ENCODE results near the gene C3. TPM values are rescaled to one million over a fixed set of nuclear protein-coding genes. Genes with fewer than 3 reads are reported as not detected.

The C3 gene
- total RNA-seq, 2 donors from 2014 or later: 320 to 382 TPM

DNA sequence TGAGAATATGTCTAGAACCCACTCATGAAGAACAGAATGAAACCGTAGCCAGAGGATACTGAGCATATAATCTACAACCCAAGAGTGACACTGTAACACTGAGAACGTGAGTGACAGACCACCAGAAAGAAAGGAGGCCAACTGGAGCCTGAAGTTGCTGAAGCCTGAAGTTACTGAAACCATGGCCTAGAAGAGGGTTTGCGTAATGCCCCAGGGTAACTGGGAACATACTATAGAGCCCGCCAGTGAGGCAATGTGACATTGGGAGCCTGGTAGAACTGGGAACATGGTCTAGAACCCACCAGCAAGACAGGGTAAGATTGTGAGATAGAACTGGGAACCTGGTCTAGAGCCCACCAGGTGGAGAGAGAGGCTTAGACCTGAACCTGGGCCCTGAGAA is 35.0 kb downstream of the C3 start:
- no peak overlapping the region for H3K4me3 ChIP-seq
- H3K4me1 ChIP-seq: no peaks in the 10 kb centered on the region
- no peak for DNase-seq
- ATAC-seq: no peak
- H3K36me3 ChIP-seq (replicated peaks in 1 of 2; ENCODE audit: insufficient read depth in 1 of 2, low read depth in 2 of 2): peaks cover 0 to 14% of the 10 kb centered on the region in 2 donors
- TF ChIP-seq, protein P1, sequence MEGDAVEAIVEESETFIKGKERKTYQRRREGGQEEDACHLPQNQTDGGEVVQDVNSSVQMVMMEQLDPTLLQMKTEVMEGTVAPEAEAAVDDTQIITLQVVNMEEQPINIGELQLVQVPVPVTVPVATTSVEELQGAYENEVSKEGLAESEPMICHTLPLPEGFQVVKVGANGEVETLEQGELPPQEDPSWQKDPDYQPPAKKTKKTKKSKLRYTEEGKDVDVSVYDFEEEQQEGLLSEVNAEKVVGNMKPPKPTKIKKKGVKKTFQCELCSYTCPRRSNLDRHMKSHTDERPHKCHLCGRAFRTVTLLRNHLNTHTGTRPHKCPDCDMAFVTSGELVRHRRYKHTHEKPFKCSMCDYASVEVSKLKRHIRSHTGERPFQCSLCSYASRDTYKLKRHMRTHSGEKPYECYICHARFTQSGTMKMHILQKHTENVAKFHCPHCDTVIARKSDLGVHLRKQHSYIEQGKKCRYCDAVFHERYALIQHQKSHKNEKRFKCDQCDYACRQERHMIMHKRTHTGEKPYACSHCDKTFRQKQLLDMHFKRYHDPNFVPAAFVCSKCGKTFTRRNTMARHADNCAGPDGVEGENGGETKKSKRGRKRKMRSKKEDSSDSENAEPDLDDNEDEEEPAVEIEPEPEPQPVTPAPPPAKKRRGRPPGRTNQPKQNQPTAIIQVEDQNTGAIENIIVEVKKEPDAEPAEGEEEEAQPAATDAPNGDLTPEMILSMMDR (IDR thresholded peaks at IDR 0.05): no peak
- no peak for TF ChIP-seq POLR2A (IDR thresholded peaks at IDR 0.05)
- intact Hi-C loops (cut with DNase I): no loop called here
- 55 to 68% methylated on average over 4 of the region's 4 CpGs for WGBS, 2 donors
- H3K9me3 ChIP-seq: no peaks in the 10 kb centered on the region
- no peaks in the 10 kb centered on the region for H3K27me3 ChIP-seq
- H3K27ac ChIP-seq: no peak overlapping the region

- WGBS, 2 donors: 89% methylated on average over 4 of the region's 4 CpGs
- intact Hi-C loops (cut with DNase I): no loop called here
- Histone ChIP-seq H3K27me3 (no peaks in the 10 kb centered on the region), H3K36me3 (replicated peaks in 1 of 2; ENCODE audit: insufficient read depth in 1 of 2, low read depth in 2 of 2) (peaks cover 0 to 27% of the 10 kb centered on the region in 2 donors), H3K4me1 (no peaks in the 10 kb centered on the region), H3K4me3 (no peak overlapping the region), H3K9me3 (no peaks in the 10 kb centered on the region), H3K27ac (no peak overlapping the region)
- no peak for ATAC-seq
- DNase-seq: no peak
- TF ChIP-seq, protein P1 (IDR thresholded peaks at IDR 0.05): no peak
- no peak for TF ChIP-seq POLR2A (IDR thresholded peaks at IDR 0.05)
Observed at GRCh38 chr19:6683971-6684370, 36.5 kb downstream of the C3 start.

- Histone ChIP-seq H3K9me3 (no peaks in the 10 kb centered on the region), H3K27ac (no peak overlapping the region), H3K4me1 (no peaks in the 10 kb centered on the region), H3K27me3 (no peaks in the 10 kb centered on the region), H3K36me3 (replicated peaks in 1 of 2; ENCODE audit: insufficient read depth in 1 of 2, low read depth in 2 of 2) (peaks cover 0 to 35% of the 10 kb centered on the region in 2 donors), H3K4me3 (no peak overlapping the region)
- intact Hi-C loops (cut with DNase I): no loop called here
- TF ChIP-seq, protein P1 (IDR thresholded peaks at IDR 0.05): no peak
- no peak for TF ChIP-seq POLR2A (IDR thresholded peaks at IDR 0.05)
- ATAC-seq (no peak), DNase-seq (no peak)
- 45 to 48% methylated on average over 3 of the region's 3 CpGs for WGBS, 2 donors
Observed at GRCh38 chr19:6682607-6683128, 37.8 kb downstream of the C3 start.

DNA sequence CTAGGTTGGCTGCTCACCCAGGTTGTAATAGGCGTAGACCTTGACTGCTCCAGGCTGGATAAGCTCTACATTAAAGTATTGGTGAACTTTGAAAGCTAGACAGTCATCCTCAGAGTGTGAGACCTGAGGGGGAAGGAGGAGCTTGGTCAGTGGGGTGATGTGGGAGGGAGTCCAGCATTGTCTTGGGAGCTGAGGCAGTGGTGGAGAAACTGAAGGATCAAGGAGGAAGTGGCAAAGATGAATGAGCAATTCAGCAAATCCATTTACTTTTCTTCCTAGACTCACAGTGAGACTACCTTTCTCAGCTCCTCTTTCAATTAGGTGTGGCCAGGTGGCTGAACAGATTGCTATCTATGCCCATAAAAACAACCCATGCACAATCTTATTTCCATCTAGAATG is 40.3 kb downstream of the C3 start:
- Histone ChIP-seq H3K27ac (no peak overlapping the region), H3K4me1 (no peaks in the 10 kb centered on the region), H3K4me3 (no peak overlapping the region), H3K36me3 (replicated peaks in 1 of 2; ENCODE audit: insufficient read depth in 1 of 2, low read depth in 2 of 2) (peaks cover 0 to 40% of the 10 kb centered on the region in 2 donors), H3K27me3 (no peaks in the 10 kb centered on the region), H3K9me3 (no peaks in the 10 kb centered on the region)
- no peak for ATAC-seq
- TF ChIP-seq, protein P1 (IDR thresholded peaks at IDR 0.05): no peak
- TF ChIP-seq POLR2A (IDR thresholded peaks at IDR 0.05): no peak
- DNase-seq: no peak
- intact Hi-C loops (cut with DNase I): no loop called here
- WGBS, 2 donors: 100% methylated on average over 1 of the region's 1 CpG

DNA sequence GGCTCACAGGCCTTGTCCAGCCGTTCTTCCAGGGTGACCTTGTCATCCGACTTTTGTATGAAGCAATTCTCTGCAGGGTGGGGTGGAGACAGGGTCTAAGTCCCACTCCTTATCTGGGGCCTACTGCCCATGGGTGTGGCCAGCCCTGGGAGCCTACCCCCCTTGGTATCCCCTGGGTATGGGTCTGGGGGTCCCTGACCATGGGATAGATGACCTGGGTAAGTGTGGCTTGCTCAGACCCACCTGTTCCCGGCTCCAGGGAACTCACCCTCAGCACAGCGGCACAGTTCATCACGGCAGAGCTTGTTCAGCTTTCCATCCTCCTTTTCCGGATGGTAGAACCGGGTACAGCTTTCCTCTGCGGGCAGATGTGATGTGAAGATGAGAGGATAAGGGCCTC is 41.3 kb downstream of the C3 start:
- 83 to 100% methylated on average over 6 to 8 of the region's 8 CpGs for WGBS, 2 donors

More for the DNA sequence above, 41.3 kb downstream of the C3 start:
- ATAC-seq (no peak), DNase-seq (no peak)
- Histone ChIP-seq H3K4me1 (no peaks in the 10 kb centered on the region), H3K27ac (no peak overlapping the region), H3K4me3 (no peak overlapping the region), H3K9me3 (no peaks in the 10 kb centered on the region), H3K27me3 (no peaks in the 10 kb centered on the region), H3K36me3 (replicated peaks in 1 of 2; ENCODE audit: insufficient read depth in 1 of 2, low read depth in 2 of 2) (peaks cover 0 to 37% of the 10 kb centered on the region in 2 donors)
- TF ChIP-seq POLR2A (IDR thresholded peaks at IDR 0.05): no peak
- TF ChIP-seq, protein P1 (IDR thresholded peaks at IDR 0.05): no peak
- intact Hi-C loops (cut with DNase I): no loop called here
